D721Med (cell line): ENCODE results near the gene HACD2.

Source experiments
- DNase-seq: peaks from one replicate; pipeline ENCODE4 v3.0.0; 2011; ENCODE audit warnings: low spot score; ENCODE audit not compliant: insufficient read length
- FAIRE-seq: peaks from 2 replicates; lab custom pipeline; 2011; peaks lifted over from hg19 to GRCh38; lab: Jason Lieb, UNC
- TF ChIP-seq, protein P1 (sequence below): IDR thresholded peaks from 2 replicates; pipeline ENCODE4 v1.5.1; 2012; ENCODE audit warnings: mild to moderate bottlenecking, control low read depth; ENCODE audit not compliant: insufficient read depth; ENCODE audit errors: missing control alignments

Gene HACD2

DNA sequence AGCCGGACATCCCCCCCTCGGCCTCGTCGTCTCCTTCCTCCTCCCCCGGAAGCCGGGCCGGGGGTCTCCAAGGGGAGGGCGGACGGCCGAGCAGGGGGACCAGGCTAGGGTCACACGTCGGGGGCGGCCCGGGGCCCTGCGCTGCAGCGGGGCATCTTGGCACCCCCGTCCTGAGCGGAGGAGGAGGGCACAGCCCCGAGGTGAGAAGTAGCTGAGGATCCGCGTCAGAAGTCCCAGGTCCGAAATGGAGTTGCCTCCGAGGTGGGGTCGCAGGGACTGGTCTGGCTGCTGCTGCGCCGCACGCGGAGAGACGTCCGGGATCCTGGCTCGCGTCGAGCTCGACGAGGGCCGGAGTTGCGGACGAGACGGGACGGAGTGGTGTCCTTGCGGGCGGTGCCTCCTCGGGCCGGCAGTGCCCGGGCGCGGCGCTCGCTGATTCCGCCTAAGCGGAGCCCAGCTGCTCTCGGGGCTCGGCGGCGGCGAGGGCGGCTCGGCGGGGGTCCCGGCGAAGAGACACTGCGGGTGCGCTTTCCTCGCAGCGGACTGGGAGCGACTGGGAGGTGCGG lies 136.2 kb downstream of the HACD2 start, which contains the start of gene ADCY5:
TSS of gene ADCY5 (minus strand) at position 555 of the 566 bp plus-strand sequence. CDS start at position 10, 545 bp downstream.
- TF ChIP-seq, protein P1, sequence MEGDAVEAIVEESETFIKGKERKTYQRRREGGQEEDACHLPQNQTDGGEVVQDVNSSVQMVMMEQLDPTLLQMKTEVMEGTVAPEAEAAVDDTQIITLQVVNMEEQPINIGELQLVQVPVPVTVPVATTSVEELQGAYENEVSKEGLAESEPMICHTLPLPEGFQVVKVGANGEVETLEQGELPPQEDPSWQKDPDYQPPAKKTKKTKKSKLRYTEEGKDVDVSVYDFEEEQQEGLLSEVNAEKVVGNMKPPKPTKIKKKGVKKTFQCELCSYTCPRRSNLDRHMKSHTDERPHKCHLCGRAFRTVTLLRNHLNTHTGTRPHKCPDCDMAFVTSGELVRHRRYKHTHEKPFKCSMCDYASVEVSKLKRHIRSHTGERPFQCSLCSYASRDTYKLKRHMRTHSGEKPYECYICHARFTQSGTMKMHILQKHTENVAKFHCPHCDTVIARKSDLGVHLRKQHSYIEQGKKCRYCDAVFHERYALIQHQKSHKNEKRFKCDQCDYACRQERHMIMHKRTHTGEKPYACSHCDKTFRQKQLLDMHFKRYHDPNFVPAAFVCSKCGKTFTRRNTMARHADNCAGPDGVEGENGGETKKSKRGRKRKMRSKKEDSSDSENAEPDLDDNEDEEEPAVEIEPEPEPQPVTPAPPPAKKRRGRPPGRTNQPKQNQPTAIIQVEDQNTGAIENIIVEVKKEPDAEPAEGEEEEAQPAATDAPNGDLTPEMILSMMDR: no peak
- DNase-seq (no peak), FAIRE-seq (no peak)

DNA sequence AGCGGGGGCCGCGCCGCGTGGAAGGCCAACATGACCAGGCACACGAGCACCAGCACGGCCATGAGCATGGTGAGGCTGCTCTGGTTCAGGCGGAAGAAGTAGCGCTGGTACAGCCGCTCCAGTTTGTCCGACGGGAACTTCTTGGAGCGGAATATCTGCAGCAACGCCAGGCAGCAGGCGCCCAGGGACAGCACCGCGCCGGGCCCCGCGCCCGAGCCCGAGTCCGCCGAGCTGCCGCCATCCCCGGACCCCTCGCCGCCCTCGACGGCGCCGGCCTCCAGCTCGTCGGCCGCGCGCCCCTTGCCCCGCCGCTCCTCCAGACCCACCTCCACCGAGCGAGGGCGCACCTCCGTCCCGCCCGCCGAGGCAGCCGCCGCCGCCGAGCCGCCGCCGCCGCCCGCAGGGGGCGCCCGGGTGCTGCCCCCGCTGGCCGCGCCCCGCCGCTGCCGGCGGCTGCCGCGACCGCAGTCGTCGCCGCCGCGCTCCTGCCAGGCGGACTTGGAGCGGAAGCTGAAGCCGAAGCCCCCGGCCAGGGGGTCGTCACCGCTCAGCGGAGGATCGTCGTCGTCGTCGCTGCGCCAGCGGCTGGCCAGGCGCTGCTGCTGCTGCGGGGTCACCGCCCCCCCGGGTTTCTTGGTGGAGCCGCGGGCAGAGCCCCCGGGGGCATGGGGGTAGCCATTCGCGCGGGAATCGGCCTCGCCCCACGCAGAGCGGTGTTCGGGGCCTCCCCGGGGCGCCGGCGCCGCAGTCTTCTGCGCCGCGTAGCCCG lies 136.9 kb downstream of the HACD2 start:
- FAIRE-seq: no peak
- no peak for DNase-seq
- TF ChIP-seq, protein P1: peak; percentile 37

DNA sequence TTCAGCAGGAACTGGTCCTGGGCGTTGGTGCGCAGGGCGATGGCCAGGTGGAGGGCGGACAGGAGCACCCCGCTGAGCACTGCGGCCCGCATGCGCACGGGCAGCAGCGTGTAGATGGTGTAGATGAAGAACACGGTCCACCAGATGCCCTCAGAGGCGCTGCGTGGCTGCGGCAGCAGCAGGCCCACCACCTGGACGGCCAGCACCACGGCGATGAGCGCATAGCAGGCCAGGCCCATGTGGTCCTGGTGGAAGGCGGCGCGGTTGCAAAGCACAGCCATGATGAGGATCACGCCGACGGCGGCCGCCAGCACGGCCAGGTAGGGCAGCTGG lies 137.5 kb downstream of the HACD2 start:
- no peak for FAIRE-seq
- TF ChIP-seq, protein P1: no peak
- no peak for DNase-seq

DNA sequence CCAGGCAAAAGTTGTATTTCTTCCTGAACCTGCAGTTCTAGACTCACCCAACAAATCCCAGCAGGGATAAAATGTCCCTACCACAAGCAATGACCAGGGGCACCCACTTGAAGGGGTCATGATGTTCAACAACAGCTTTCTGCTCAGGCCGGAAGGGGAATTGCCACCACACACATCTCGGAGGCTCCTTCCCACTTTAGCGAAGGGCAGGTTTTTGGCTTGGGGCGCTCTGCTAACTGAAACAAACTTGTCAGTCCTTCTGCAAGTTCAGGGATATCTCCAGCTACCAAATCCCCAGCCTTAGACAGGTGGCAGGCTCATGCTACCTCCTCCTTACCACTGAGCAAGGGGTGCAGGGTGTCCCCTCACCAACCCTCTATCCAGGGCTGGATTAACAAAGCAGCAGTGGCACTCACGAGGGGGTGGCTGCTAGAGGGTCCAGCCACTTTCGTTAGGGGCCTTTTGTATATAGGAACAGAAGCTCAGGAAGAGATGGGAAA lies 138.2 kb downstream of the HACD2 start:
- FAIRE-seq (no peak), DNase-seq (no peak)
- TF ChIP-seq, protein P1: no peak

DNA sequence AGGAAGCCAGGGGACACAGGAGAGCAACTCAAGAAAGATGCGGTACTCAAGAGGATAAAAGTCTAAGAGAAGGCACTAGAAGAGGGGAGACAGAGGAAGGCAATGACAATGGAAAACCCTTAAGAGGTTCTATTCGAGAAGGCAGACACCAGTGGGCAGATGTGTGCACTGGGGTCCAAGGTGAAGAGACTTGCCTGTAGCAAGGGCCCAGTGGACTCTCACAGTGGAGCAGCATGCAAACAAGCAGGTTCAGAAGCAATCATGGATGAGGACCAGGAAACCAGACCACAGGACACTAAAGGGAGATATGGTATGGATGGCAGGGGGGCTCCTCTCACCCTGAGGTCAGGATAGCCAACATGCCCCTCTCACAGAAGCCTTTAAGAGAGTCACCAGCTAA lies 138.6 kb downstream of the HACD2 start:
- TF ChIP-seq, protein P1: no peak
- FAIRE-seq (no peak), DNase-seq (no peak)

DNA sequence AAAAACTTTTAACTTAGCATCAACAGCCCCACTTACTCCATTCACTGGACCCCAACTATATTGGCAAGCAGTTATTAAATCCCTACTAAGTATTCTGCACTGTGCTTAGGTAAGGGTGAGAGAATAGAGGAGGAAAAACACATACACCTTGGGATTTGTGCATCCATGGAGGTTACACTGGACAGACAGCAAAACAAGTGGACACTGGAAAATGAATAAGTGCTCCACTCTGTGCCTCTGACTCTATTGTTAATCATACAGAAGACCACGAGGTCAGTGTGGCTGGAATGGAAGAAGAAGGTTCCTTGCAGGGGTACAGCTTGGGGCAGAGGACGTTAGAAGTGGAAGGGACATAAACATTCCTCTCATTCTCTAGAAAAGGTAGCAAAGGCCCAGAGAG lies 139.2 kb downstream of the HACD2 start:
- no peak for FAIRE-seq
- TF ChIP-seq, protein P1: no peak
- DNase-seq: no peak

DNA sequence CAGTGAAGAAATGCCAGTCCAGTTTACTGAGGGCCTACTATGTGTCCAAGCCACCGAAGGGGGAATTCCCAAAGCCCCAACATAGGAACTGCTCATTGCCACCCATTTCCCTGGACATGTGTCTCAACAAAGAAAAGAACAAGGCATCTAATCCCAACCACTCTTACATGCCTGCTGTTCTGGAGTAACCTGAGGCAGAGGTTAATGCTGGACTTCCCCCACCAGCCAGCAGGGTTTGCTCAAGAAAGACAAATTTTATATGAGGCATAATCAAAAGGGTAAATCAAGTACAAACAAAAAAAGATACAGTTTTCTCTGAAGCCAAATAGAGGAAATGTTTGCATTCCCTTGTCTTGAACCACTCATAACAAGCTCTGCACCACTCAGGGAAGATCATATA lies 140.1 kb downstream of the HACD2 start:
- FAIRE-seq (no peak), DNase-seq (no peak)
- TF ChIP-seq, protein P1: no peak
